GM18502 (cell line): Measurements from ENCODE around the gene FSIP1.

Source experiments
- ATAC-seq: cut with Tn5 transposase; IDR thresholded peaks from one replicate; pipeline ENCODE4 v1.9.1; 2021; ENCODE audit warnings: mild to moderate bottlenecking; ENCODE audit not compliant: unreplicated experiment, poor library complexity

FSIP1 gene

GRCh38 chr15:39728845-39729244 is 53.8 kb downstream of the FSIP1 start:
- no peak for ATAC-seq

- ATAC-seq: no peak
Measured at GRCh38 chr15:39721893-39722292, 60.7 kb downstream of the FSIP1 start.

GRCh38 chr15:39720621-39721611 is 61.7 kb downstream of the FSIP1 start:
- ATAC-seq: no peak

DNA sequence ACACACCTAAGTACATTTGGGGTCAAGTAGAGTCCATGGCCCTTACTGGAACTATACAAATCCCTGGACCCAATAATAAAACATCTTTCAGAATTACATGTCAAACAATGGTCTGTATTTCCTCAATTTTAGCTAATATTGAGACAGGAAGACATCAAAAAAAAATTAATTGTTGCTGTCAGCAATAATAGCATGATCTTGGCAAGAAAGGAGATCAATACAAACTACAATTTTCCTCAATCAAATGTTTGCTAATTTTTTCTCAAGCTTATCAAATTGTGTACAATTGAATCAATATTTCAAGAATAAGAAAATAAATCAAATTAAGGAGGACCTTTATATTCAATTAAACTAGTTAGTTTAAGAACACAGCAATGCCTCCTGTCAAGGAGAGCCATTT is 62.6 kb downstream of the FSIP1 start:
- no peak for ATAC-seq

GRCh38 chr15:39719109-39719508 is 63.5 kb downstream of the FSIP1 start:
- ATAC-seq: no peak

DNA sequence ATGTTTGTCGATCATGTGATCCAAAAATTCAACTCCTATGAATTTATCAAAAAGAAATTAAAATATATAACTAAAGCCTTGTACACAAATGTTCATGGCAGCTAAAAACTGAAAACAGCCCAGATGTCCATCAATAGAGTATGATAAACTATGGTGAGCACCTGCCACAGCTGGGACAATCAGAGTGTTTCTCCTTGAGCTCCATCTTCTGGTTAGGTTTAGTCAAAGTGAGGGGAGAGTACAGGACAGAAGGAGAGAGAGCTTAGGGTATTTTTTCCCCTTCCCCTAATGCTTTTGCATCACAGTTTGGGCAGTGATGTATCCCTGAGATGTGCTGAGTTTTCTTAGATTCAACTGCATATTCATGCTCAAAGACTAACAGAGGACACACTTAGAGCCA is 65.5 kb downstream of the FSIP1 start:
- no peak for ATAC-seq

DNA sequence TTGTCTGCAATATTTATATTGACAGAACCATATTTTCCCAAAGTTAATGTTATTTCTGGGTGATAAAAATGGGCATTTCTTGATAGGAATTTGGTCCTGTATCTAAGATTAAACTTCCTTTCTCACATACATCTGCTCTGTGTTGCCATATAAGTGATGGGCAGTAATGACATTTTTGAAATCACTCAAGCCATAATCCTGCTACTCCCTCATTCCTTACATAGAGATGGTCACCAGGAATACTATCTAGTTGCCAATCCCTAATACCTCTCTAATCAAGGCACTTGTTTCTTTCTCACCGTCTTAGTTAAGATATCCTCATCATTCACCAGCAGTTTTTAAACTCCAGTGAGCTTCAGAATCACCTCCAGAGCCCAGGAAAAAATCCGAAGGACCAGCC is 68.4 kb downstream of the FSIP1 start:
- no peak for ATAC-seq

DNA sequence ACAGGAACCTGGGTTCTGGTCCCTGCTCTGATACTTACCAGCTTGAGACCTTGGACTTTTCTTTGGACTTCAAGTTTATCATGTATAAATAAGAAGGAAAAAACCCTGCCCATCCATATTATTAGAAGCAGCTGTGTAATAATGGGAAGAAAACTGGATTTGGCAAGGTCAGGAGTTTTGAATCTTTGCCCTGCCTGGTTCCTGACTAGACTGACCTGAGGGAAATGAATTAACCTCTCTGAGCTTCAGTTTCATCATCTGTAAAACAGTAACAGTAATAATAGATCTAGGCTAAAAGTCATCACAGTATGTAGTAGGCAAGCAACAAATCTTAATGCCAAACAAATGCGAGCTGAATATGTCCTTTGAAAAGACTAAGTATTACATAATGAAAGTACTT is 68.8 kb downstream of the FSIP1 start:
- ATAC-seq: no peak

- no peak for ATAC-seq
Measured at GRCh38 chr15:39710681-39711080, 72.0 kb downstream of the FSIP1 start.

GRCh38 chr15:39709941-39710340 is 72.7 kb downstream of the FSIP1 start:
- no peak for ATAC-seq

DNA sequence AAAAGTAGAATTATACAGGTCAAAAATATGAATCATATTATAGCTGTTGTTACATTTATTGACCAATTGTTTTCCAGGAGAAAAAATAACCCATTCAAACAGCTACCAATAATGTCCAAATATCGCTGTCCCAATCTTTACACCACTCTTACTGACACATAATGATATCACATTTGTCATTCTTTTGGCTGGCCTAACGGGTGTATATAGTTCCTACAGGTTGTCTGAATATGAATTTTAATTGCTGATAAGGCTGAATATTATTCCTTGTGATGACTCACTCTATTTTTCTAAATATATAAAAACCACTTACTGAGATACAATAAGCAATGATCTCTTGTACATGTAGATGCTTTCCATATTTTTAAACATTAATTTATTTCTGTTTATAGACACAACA is 76.4 kb downstream of the FSIP1 start:
- no peak for ATAC-seq

DNA sequence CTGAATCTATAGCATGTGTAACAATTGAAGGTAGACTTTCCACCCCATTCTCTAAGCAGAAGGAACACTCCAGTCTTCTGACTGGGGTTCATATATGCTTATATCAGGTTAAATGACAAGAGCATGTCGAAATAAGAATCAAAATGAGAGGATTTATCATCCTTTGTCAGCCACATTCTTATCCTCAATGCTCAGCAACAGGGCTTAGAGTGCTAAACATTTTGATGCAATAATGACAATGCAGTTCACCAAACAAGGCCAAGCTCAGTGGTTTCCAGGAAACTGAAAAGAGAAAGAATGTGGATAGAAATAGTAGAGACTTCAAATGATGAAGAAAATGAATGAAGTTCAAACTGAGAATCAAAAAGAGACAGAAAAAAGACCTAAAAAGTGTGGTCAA is 78.0 kb downstream of the FSIP1 start:
- ATAC-seq: no peak

- ATAC-seq: no peak
Measured at GRCh38 chr15:39704235-39704634, 78.4 kb downstream of the FSIP1 start.

DNA sequence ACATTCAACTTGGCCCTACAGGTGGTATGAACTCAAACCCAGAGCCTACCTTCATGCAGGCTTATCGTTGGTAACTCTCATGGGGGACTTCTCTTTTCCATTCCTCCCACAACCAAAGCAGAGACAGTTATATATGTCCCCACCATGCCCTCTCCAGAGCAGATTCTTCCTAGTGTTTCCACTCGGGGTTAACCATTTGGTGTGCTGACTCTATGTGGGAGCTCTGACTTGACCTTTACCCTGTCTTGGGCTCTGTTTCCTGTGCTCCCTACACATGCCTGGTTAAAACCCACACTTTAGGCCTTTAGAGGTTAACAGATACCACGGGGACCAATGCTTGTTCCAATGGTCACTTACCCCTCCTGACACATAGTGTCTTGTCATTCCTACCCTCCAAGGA is 80.7 kb downstream of the FSIP1 start:
- no peak for ATAC-seq

DNA sequence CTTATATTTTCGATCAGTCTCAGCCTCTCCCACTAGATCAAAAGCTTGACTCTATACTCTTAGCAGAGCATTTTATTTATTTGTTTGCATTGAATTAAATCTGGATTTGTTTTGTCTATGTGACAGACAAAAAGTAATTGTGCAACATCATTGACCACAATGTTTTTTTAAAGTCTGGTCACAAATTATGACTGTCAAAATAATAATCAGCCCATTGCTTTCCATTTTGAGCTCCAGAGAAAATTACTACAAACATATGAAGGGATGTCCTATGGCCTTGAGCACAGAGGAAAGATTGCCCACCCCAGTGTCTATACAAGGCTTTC is 82.3 kb downstream of the FSIP1 start:
- no peak for ATAC-seq

GRCh38 chr15:39699516-39700374 is 82.9 kb downstream of the FSIP1 start:
- no peak for ATAC-seq

GRCh38 chr15:39698444-39699390 is 83.9 kb downstream of the FSIP1 start:
- ATAC-seq: no peak

- ATAC-seq: no peak
Measured at GRCh38 chr15:39697509-39697908, 85.1 kb downstream of the FSIP1 start.

GRCh38 chr15:39695793-39696192 is 86.8 kb downstream of the FSIP1 start:
- no peak for ATAC-seq
